Neutrophil (primary cell): ENCODE results near the gene ASTN1.

ENCODE experiments used
- H3K27ac ChIP-seq: fragments of 200-600 bp; sonication (generic); 2 replicates; pipeline ENCODE4 v1.5.1; 2016; ENCODE audit warnings: mild to moderate bottlenecking, moderate library complexity
- H3K27me3 ChIP-seq: fragments of 200-600 bp; sonication (generic); 2 replicates; pipeline ENCODE4 v1.6.0; 2016; ENCODE audit warnings: mild to moderate bottlenecking
- H3K36me3 ChIP-seq: fragments of 200-600 bp; sonication (generic); 2 replicates; pipeline ENCODE4 v1.5.1; 2017
- H3K4me1 ChIP-seq, 2 experiments: fragments of 200-600 bp in 1 of 2; sonication (generic) in 1 of 2; 1 replicate in 1 of 2; 2 replicates in 1 of 2; pipeline versions ENCODE4 v1.5.1 to v1.6.1; 2013 to 2016; ENCODE audit warnings: low read depth in 1 of 2, low read length in 1 of 2, mild to moderate bottlenecking in 1 of 2, moderate library complexity in 1 of 2; ENCODE audit not compliant: control insufficient read depth in 1 of 2, insufficient read depth in 1 of 2
- H3K4me3 ChIP-seq, 2 experiments: fragments of 200-600 bp in 1 of 2; sonication (generic) in 1 of 2; 1 replicate in 1 of 2; 2 replicates in 1 of 2; pipeline ENCODE4 v1.5.1; 2013 to 2016; ENCODE audit warnings: low read depth in 1 of 2, low read length in 1 of 2, mild to moderate bottlenecking in 1 of 2, moderate library complexity in 1 of 2
- H3K9me3 ChIP-seq: fragments of 200-600 bp; sonication (generic); 2 replicates; pipeline ENCODE4 v1.5.1; 2016
- CTCF ChIP-seq: fragments of 200-600 bp; sonication (generic); IDR thresholded peaks from 2 replicates; pipeline ENCODE4 v1.5.1; 2016; ENCODE audit warnings: antibody characterized with exemption

ASTN1 gene

DNA sequence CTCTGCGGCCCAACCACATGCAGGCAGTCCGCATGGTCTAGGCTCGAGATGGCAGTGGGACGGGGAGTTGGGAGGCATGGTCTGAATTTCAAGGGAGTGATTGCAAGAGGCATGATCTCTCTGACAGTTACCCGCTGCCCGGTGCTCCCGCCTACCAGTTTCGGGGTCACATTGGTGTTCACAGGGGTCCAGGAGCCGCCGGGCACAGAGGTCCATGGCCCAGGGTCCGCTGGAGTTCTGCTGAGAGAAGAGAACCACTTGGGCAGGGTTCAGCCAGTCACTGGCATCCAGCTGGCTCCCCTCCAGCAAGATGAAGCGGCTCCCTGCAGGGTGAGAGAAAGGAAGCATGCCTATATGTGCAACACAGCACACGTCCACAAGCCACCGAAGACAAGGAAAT lies 141.3 kb downstream of the ASTN1 start:
- H3K4me1 ChIP-seq: no peaks in the 10 kb centered on the region
- H3K36me3 ChIP-seq: no peaks in the 10 kb centered on the region
- H3K27ac ChIP-seq: no peak overlapping the region
- no peak overlapping the region for H3K4me3 ChIP-seq
- H3K27me3 ChIP-seq: no peaks in the 10 kb centered on the region
- TF ChIP-seq CTCF: no peak
- no peaks in the 10 kb centered on the region for H3K9me3 ChIP-seq

DNA sequence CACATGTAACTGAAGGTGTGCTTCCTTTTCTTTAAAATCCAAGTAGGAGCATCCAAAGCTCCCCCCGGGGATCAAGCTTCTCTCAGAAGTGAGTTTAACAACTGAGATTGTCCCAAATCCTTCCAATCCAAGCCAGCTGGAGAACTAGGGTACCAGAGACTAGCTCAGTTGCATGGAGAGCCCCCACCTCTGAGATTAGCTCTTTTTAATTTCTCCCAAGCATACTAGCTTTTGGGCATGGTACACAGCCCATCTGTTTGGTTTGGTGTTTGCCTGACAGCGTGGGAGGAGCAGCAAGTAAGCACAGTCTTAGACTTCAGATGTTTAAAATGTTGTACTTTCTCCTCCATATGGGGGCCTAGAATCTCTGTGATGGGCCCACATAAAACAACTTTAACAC lies 142.8 kb downstream of the ASTN1 start:
- no peaks in the 10 kb centered on the region for H3K4me1 ChIP-seq
- no peak overlapping the region for H3K4me3 ChIP-seq
- H3K27me3 ChIP-seq: no peaks in the 10 kb centered on the region
- no peak for TF ChIP-seq CTCF
- no peaks in the 10 kb centered on the region for H3K9me3 ChIP-seq
- H3K27ac ChIP-seq: no peak overlapping the region
- H3K36me3 ChIP-seq: no peaks in the 10 kb centered on the region

GRCh38 chr1:177020851-177021589 lies 143.5 kb downstream of the ASTN1 start:
- Histone ChIP-seq H3K4me3 (no peak overlapping the region), H3K4me1 (no peaks in the 10 kb centered on the region), H3K36me3 (no peaks in the 10 kb centered on the region), H3K27me3 (no peaks in the 10 kb centered on the region), H3K9me3 (no peaks in the 10 kb centered on the region), H3K27ac (no peak overlapping the region)
- no peak for TF ChIP-seq CTCF

GRCh38 chr1:177017287-177017852 lies 147.1 kb downstream of the ASTN1 start:
- no peaks in the 10 kb centered on the region for H3K4me1 ChIP-seq
- no peaks in the 10 kb centered on the region for H3K9me3 ChIP-seq
- no peaks in the 10 kb centered on the region for H3K27me3 ChIP-seq
- TF ChIP-seq CTCF: no peak
- H3K27ac ChIP-seq: no peak overlapping the region
- no peaks in the 10 kb centered on the region for H3K36me3 ChIP-seq
- H3K4me3 ChIP-seq: no peak overlapping the region

- TF ChIP-seq CTCF: no peak
- Histone ChIP-seq H3K9me3 (no peaks in the 10 kb centered on the region), H3K4me1 (no peaks in the 10 kb centered on the region), H3K36me3 (no peaks in the 10 kb centered on the region), H3K4me3 (no peak overlapping the region), H3K27ac (no peak overlapping the region), H3K27me3 (no peaks in the 10 kb centered on the region)
Observed at GRCh38 chr1:177014325-177014724, 150.2 kb downstream of the ASTN1 start.
